ENCODE measurements around the gene NELL2. TPM values are rescaled to one million over a fixed set of nuclear protein-coding genes. Genes with fewer than 3 reads are reported as not detected.

The NELL2 gene
- total and polyA plus RNA-seq, 8 donors = 0.41 to 42.5 (median 28.3) TPM

DNA sequence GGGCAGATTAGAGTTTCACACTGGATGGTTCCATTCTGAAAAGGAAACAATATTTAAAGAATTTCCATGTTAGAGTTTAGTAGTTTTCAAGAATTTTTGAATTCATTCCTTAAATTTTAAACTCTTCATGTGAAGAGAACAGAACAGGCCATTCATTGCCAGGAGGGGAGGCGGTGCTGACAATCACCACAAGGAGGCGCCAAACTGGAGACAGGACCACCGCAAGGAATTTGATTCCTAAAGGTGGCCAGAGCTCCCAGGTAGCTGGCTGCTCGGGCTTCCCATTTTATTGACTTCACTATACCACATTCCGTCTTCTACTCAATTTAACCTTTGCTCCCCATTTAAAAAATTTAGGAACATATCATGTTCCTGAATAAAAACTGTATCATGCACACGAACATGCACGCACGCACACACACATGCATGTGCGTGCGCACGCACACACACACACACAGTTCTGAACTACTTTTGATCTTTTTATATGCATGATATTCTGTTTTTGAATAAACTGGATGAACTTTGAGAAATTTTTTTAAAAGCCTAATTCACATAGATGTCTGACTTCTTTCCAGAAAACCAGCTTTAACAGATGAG, 101.2 kb downstream of the NELL2 start:
- ATAC-seq (no peak), DNase-seq (peak in 1 of 4 donors; percentile 49)
- H3K9me3 ChIP-seq = no peaks in the 10 kb centered on the region
- intact Hi-C loops (cut with DNase I) = no loop called here
- no peaks in the 10 kb centered on the region for H3K36me3 ChIP-seq
- H3K4me1 ChIP-seq = no peaks in the 10 kb centered on the region
- TF ChIP-seq, protein P1, sequence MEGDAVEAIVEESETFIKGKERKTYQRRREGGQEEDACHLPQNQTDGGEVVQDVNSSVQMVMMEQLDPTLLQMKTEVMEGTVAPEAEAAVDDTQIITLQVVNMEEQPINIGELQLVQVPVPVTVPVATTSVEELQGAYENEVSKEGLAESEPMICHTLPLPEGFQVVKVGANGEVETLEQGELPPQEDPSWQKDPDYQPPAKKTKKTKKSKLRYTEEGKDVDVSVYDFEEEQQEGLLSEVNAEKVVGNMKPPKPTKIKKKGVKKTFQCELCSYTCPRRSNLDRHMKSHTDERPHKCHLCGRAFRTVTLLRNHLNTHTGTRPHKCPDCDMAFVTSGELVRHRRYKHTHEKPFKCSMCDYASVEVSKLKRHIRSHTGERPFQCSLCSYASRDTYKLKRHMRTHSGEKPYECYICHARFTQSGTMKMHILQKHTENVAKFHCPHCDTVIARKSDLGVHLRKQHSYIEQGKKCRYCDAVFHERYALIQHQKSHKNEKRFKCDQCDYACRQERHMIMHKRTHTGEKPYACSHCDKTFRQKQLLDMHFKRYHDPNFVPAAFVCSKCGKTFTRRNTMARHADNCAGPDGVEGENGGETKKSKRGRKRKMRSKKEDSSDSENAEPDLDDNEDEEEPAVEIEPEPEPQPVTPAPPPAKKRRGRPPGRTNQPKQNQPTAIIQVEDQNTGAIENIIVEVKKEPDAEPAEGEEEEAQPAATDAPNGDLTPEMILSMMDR (IDR thresholded peaks at IDR 0.05) = peak; percentile 47 to 60
- H3K27me3 ChIP-seq = no peaks in the 10 kb centered on the region
- no peak overlapping the region for H3K4me3 ChIP-seq
- no peak overlapping the region for H3K27ac ChIP-seq

DNA sequence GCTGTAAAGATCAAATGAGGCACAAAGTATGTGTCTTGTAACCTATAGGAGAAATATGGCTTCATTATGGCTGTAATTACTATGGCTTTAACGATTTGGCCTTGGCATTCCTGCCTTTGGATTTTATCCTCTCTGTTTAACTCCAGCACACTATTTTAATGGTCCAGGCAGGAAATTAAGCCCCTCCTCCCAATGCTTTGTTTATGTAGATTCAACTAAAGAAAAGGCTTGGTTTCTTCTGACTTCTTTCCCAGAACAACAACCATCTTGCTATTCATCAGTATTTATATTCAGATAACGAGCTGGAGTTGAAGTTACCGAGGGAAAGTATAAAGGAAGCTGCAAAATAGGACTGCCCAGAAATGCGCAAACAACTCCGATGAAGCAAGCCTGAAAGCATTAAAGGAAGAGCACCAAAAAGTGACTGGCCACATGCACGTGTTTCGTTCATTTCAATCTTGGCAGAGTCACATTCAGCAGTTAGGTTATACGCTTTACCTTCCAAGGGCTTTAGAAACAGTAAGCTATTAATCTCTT, 104.6 kb downstream of the NELL2 start:
- Histone ChIP-seq H3K4me3 (no peak overlapping the region), H3K36me3 (no peaks in the 10 kb centered on the region), H3K4me1 (no peaks in the 10 kb centered on the region), H3K9me3 (no peaks in the 10 kb centered on the region), H3K27ac (no peak overlapping the region), H3K27me3 (no peaks in the 10 kb centered on the region)
- DNase-seq (no peak), ATAC-seq (no peak)
- TF ChIP-seq, protein P1 (IDR thresholded peaks at IDR 0.05) = no peak
- intact Hi-C loops (cut with DNase I) = no loop called here

DNA sequence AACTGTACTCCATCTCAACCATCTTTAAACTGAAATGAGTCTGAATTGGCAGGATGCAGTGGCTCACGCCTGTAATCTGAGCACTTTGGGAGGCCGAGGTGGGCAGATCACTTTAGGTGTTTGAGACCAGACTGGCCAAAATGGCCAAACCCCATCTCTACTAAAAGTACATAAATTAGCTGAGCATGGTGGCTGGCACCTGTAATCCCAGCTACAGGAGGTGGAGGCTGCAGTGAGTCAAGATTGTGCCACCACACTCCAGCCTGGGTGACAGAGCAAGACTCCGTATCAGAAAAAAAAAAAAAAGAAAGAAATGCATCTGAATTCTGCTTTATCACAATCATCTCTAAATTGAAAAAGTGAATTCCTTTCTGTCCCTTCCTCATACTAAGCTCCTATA, 110.3 kb downstream of the NELL2 start:
- Histone ChIP-seq H3K4me3 (no peak overlapping the region), H3K27ac (no peak overlapping the region), H3K27me3 (no peaks in the 10 kb centered on the region), H3K9me3 (no peaks in the 10 kb centered on the region), H3K36me3 (no peaks in the 10 kb centered on the region), H3K4me1 (no peaks in the 10 kb centered on the region)
- TF ChIP-seq, protein P1 (IDR thresholded peaks at IDR 0.05) = no peak
- DNase-seq (no peak), ATAC-seq (no peak)
- intact Hi-C loops (cut with DNase I) = no loop called here

DNA sequence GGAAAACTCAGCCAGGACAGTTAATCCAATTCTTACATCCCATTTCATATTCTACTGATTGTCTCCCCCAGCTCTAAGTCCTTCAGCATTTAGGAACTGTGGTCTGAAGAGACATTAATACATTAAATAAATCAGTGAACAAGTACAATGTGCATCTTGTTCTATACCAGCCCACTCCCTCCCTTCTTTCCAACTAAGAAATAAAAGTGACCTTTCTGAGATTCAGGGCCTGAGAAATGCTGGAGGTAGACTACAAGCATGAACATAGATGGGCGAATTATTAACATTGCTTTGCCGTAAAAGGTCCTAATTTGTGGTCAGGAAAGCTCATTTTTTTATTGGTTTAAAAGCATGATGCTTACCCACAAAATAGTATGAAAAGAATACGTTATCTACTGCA, 113.1 kb downstream of the NELL2 start:
- no peaks in the 10 kb centered on the region for H3K4me1 ChIP-seq
- H3K9me3 ChIP-seq = no peaks in the 10 kb centered on the region
- no peaks in the 10 kb centered on the region for H3K36me3 ChIP-seq
- H3K4me3 ChIP-seq = no peak overlapping the region
- H3K27me3 ChIP-seq = no peaks in the 10 kb centered on the region
- no peak overlapping the region for H3K27ac ChIP-seq
- intact Hi-C loops (cut with DNase I) = no loop called here
- no peak for ATAC-seq
- no peak for DNase-seq
- TF ChIP-seq, protein P1 (IDR thresholded peaks at IDR 0.05) = no peak

DNA sequence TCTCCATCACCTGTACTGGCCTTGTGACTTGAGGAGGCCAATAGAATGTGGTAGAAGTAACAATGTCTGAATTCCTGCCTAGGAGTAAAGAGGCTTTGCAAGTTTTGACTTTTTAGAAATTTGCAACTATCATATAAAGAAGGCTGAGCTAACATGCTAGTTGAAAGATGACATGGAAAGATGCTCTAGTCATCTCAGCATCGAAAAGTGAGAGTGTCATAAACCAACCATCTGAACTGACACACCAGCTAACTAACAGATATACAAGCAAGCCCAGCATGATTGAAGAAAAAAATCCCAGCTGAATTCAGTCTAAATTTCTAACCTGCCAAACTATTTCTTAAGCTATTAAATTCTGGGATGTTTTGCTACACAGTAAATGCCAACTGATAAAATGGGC, 116.8 kb downstream of the NELL2 start:
- H3K27ac ChIP-seq = no peak overlapping the region
- no peaks in the 10 kb centered on the region for H3K27me3 ChIP-seq
- ATAC-seq (no peak), DNase-seq (no peak)
- no peaks in the 10 kb centered on the region for H3K4me1 ChIP-seq
- intact Hi-C loops (cut with DNase I) = no loop called here
- H3K36me3 ChIP-seq = no peaks in the 10 kb centered on the region
- TF ChIP-seq, protein P1 (IDR thresholded peaks at IDR 0.05) = no peak
- H3K9me3 ChIP-seq = no peaks in the 10 kb centered on the region
- no peak overlapping the region for H3K4me3 ChIP-seq

All from left lung (tissue), 10 donors.